Right atrium auricular region (tissue), 2 donors: ENCODE measurements around the gene KREMEN2. TPM values are rescaled to one million over a fixed set of nuclear protein-coding genes. Genes with fewer than 3 reads are reported as not detected.

Experiments used
- DNase-seq: peaks from one replicate; pipeline ENCODE4 v3.0.0-alpha.2; 2019; ENCODE audit warnings: low spot score
- H3K27ac ChIP-seq, 2 donors: fragments of 200-600 bp; sonication (generic); 1 replicate in 1 of 2; 2 replicates in 1 of 2; pipeline ENCODE4 v1.5.1; 2016 to 2019
- H3K27me3 ChIP-seq, 2 donors: fragments of 200-600 bp; sonication (generic); one replicate each; pipeline versions ENCODE4 v1.5.1 to v1.6.0; 2017 to 2019
- H3K36me3 ChIP-seq: fragments of 200-600 bp; sonication (generic); one replicate; pipeline ENCODE4 v1.5.1; 2016
- H3K4me1 ChIP-seq, 2 donors: fragments of 200-600 bp; sonication (generic); one replicate each; pipeline versions ENCODE4 v1.5.1 to v1.6.0; 2017 to 2019
- H3K4me3 ChIP-seq, 2 donors: fragments of 200-600 bp; sonication (generic); 1 replicate in 1 of 2; 2 replicates in 1 of 2; pipeline ENCODE4 v1.5.1; 2017 to 2019; ENCODE audit warnings: mild to moderate bottlenecking in 1 of 2, moderate library complexity in 1 of 2
- H3K9me3 ChIP-seq, 2 donors: fragments of 200-600 bp; sonication (generic); one replicate each; pipeline ENCODE4 v1.5.1; 2019
- CTCF ChIP-seq, 2 donors: fragments of 200-600 bp; sonication (generic); IDR thresholded peaks; one replicate each; pipeline ENCODE4 v1.5.1; 2019; ENCODE audit warnings: antibody characterized with exemption in 2 of 2
- total RNA-seq, 2 donors: library from RNA; depleted of rRNA; stranded (reverse); fragments of >200 nt; gene quantifications; one replicate each; pipeline ENCODE4 v1.1.0, GENCODE V29; 2016

Gene KREMEN2
- total RNA-seq, 2 donors from 2014 or later = not detected

GRCh38 chr16:2985893-2986355, 21.8 kb downstream of the KREMEN2 start:
- DNase-seq = no peak
- no peak overlapping the region for H3K4me3 ChIP-seq
- no peaks in the 10 kb centered on the region for H3K27me3 ChIP-seq
- peaks cover 0 to 37% of the 10 kb centered on the region in 2 donors for H3K4me1 ChIP-seq
- peak overlapping the region; percentile 80 to 90 for H3K27ac ChIP-seq
- no peaks in the 10 kb centered on the region for H3K9me3 ChIP-seq
- no peaks in the 10 kb centered on the region for H3K36me3 ChIP-seq
- TF ChIP-seq CTCF (IDR thresholded peaks at IDR 0.05) = no peak

- Histone ChIP-seq H3K27me3 (no peaks in the 10 kb centered on the region), H3K4me1 (peaks cover 0 to 33% of the 10 kb centered on the region in 2 donors), H3K9me3 (no peaks in the 10 kb centered on the region), H3K36me3 (no peaks in the 10 kb centered on the region), H3K27ac (peak overlapping the region; percentile 80 to 90), H3K4me3 (no peak overlapping the region)
- no peak for DNase-seq
- no peak for TF ChIP-seq CTCF (IDR thresholded peaks at IDR 0.05)
Measured at GRCh38 chr16:2986623-2987188, 22.6 kb downstream of the KREMEN2 start.

- no peak for TF ChIP-seq CTCF (IDR thresholded peaks at IDR 0.05)
- H3K4me1 ChIP-seq = peaks cover 0 to 33% of the 10 kb centered on the region in 2 donors
- H3K36me3 ChIP-seq = no peaks in the 10 kb centered on the region
- DNase-seq = no peak
- no peaks in the 10 kb centered on the region for H3K27me3 ChIP-seq
- no peaks in the 10 kb centered on the region for H3K9me3 ChIP-seq
- H3K27ac ChIP-seq = no peak overlapping the region
- H3K4me3 ChIP-seq = no peak overlapping the region
Measured at GRCh38 chr16:2987286-2987685, 23.2 kb downstream of the KREMEN2 start.

- no peaks in the 10 kb centered on the region for H3K27me3 ChIP-seq
- TF ChIP-seq CTCF (IDR thresholded peaks at IDR 0.05) = no peak
- no peak overlapping the region for H3K27ac ChIP-seq
- no peak overlapping the region for H3K4me3 ChIP-seq
- H3K36me3 ChIP-seq = no peaks in the 10 kb centered on the region
- H3K9me3 ChIP-seq = no peaks in the 10 kb centered on the region
- H3K4me1 ChIP-seq = peaks cover 0 to 33% of the 10 kb centered on the region in 2 donors
- no peak for DNase-seq
Measured at GRCh38 chr16:2987833-2988232, 23.8 kb downstream of the KREMEN2 start.

- Histone ChIP-seq H3K27me3 (no peaks in the 10 kb centered on the region), H3K4me3 (no peak overlapping the region), H3K4me1 (peaks cover 0 to 29% of the 10 kb centered on the region in 2 donors), H3K36me3 (no peaks in the 10 kb centered on the region), H3K27ac (no peak overlapping the region), H3K9me3 (no peaks in the 10 kb centered on the region)
- no peak for TF ChIP-seq CTCF (IDR thresholded peaks at IDR 0.05)
- DNase-seq = no peak
Measured at GRCh38 chr16:2988590-2989099, 24.6 kb downstream of the KREMEN2 start.

- H3K27me3 ChIP-seq = no peaks in the 10 kb centered on the region
- H3K4me3 ChIP-seq = no peak overlapping the region
- peaks cover 0 to 9% of the 10 kb centered on the region in 2 donors for H3K4me1 ChIP-seq
- H3K9me3 ChIP-seq = no peaks in the 10 kb centered on the region
- DNase-seq = no peak
- H3K27ac ChIP-seq = no peak overlapping the region
- H3K36me3 ChIP-seq = no peaks in the 10 kb centered on the region
- no peak for TF ChIP-seq CTCF (IDR thresholded peaks at IDR 0.05)
Measured at GRCh38 chr16:2990891-2991290, 26.8 kb downstream of the KREMEN2 start.
